NB4 (cell line): ENCODE measurements around the gene LZTFL1.
A peak's percentile ranks its signal among the peaks of the same experiment; 100 is the strongest.

Experiments
- DNase-seq: peaks from one replicate; pipeline ENCODE4 v3.0.0; 2010; ENCODE audit warnings: low read depth
- H3K4me3 ChIP-seq: one replicate; pipeline ENCODE4 v1.5.1; 2011; ENCODE audit warnings: mild to moderate bottlenecking, low read depth, low read length, moderate library complexity
- CTCF ChIP-seq: IDR thresholded peaks from one replicate; pipeline ENCODE4 v1.5.1; 2012; ENCODE audit warnings: low read depth, low read length
- MAX ChIP-seq: IDR thresholded peaks from 2 replicates; pipeline ENCODE4 v1.6.1; 2011; ENCODE audit warnings: low read depth, low read length
- MYC ChIP-seq: IDR thresholded peaks from 2 replicates; pipeline ENCODE4 v1.6.1; 2011; ENCODE audit warnings: low read depth, low read length
- POLR2A ChIP-seq: IDR thresholded peaks from 2 replicates; pipeline ENCODE4 v1.6.1; 2011; ENCODE audit warnings: mild to moderate bottlenecking; ENCODE audit not compliant: insufficient read length; ENCODE audit errors: extremely low read depth

LZTFL1 gene

GRCh38 chr3:45841757-45842491, at the start of gene LZTFL1:
TSS of gene LZTFL1 (minus strand) at chr3:45842119. CDS start at chr3:45841991, 128 bp downstream.
- peak; percentile 96 for DNase-seq
- H3K4me3 ChIP-seq, result peak within 1 kb of the TSS; percentile 84
- TF ChIP-seq MYC, result peak; percentile 87
- peak; percentile 99 for TF ChIP-seq MAX
- no peak for TF ChIP-seq CTCF
- TF ChIP-seq POLR2A, result peak; percentile 25

- DNase-seq, result no peak
- TF ChIP-seq MAX (no peak), MYC (no peak), POLR2A (no peak), CTCF (no peak)
- no peak overlapping the region for H3K4me3 ChIP-seq
Observed at GRCh38 chr3:45890405-45890804, 48.5 kb upstream of the LZTFL1 start.

- DNase-seq, result no peak
- TF ChIP-seq CTCF, result no peak
- TF ChIP-seq MYC, result no peak
- TF ChIP-seq MAX, result no peak
- no peak for TF ChIP-seq POLR2A
- no peak overlapping the region for H3K4me3 ChIP-seq
Observed at GRCh38 chr3:45889337-45889736, 47.4 kb upstream of the LZTFL1 start.

GRCh38 chr3:45887759-45888511, 46.0 kb upstream of the LZTFL1 start:
- no peak for DNase-seq
- no peak overlapping the region for H3K4me3 ChIP-seq
- no peak for TF ChIP-seq MAX

GRCh38 chr3:45887285-45887684, 45.4 kb upstream of the LZTFL1 start:
- DNase-seq, result no peak
- no peak for TF ChIP-seq CTCF
- no peak overlapping the region for H3K4me3 ChIP-seq

- DNase-seq, result no peak
- H3K4me3 ChIP-seq, result no peak within 1 kb of the TSS
Observed at GRCh38 chr3:45885979-45886705, 44.2 kb upstream of the LZTFL1 start, which contains the start of gene CCR9. TSS of gene CCR9 (plus strand) at chr3:45886543. CDS start at chr3:45894934, 8,391 bp downstream.

More at GRCh38 chr3:45885979-45886705, 44.2 kb upstream of the LZTFL1 start, which contains the start of gene CCR9:
- TF ChIP-seq MYC, result no peak
